Tracheal epithelial cell (primary cell): ENCODE results near the gene MANSC4. TPM values are rescaled to one million over a fixed set of nuclear protein-coding genes. Genes with fewer than 3 reads are reported as not detected.

Experiments used
- total RNA-seq: library from RNA; depleted of rRNA; stranded (reverse); fragments of >200 nt; gene quantifications from 2 replicates; pipeline ENCODE4 v1.2.1, GENCODE V29; 2014

Gene MANSC4
- total RNA-seq, result not detected in 2 replicates

GRCh38 chr12:27779920-27780611 is at the start of gene MANSC4, which contains the start of gene KLHL42:
MANSC4 (minus strand) TSS chr12:27780236; CDS start chr12:27771276, 8,960 bp downstream.
KLHL42 (plus strand) TSS chr12:27780233; CDS start chr12:27780331, 98 bp downstream.

Other genes starting within 250 kb of the MANSC4 start
- 0.72 TPM in 1 of 2 replicates, not detected in the other for gene REP15, start 83.8 kb downstream of the MANSC4 start, total RNA-seq
- 84.3 and 128 TPM in 2 replicates for gene MRPS35, start 69.4 kb downstream of the MANSC4 start, total RNA-seq
- 20.7 and 24.1 TPM in 2 replicates for gene KLHL42, start within 50 bp of the MANSC4 start, total RNA-seq
- gene PTHLH, start 192.5 kb upstream of the MANSC4 start, total RNA-seq, result 84.0 and 193 TPM in 2 replicates